ENCODE data around the gene CHID1. TPM values are rescaled to one million over a fixed set of nuclear protein-coding genes. Genes with fewer than 3 reads are reported as not detected.
A peak's percentile ranks its signal among the peaks of the same experiment; 100 is the strongest.

Gene CHID1
- total and polyA plus RNA-seq, 2 of the 8 experiments (the other 6 are each of a cell fraction or from before 2014, with no cell fraction given), result 81.2 to 88.5 TPM

DNA sequence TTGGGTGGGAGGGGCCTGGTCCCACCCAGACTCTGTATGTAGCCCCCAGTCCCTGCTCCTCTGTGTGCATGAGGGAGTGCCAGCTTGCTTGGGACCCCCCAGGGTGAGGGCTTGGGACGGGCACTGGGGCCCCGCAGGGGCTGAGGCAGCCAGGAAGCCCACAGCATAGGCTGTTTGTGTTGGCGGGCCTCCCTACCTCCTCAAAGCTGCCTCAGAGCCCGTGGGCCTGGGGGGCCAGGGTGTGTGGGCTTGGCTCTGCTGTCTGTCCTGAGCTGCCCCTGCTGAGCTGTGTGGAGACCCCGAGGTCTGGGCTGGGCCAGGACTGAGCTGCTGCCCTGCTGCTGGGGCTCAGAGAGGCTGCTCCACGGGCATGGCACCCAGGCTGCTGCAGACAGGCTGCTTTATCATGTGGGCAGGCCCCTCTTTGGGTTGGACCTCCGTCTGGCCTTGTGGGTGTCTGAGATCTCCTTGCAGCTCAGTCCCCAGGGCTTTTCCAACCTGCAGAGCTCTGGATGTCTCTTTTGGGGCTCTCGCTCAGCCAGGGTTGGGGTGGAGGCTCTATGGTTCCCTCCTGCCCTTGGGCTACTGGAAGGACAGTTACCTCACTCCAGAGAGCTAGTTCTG is 64.6 kb downstream of the CHID1 start:
- H3K4me3 ChIP-seq (ENCODE audit: extremely low read depth in 1 of 4, insufficient read depth in 2 of 4, low read depth in 3 of 4, low read length in 4 of 4), result no peak overlapping the region; a peak in 1 of 8 replicates
- H3K23ac ChIP-seq (ENCODE audit: insufficient read length), result no peak overlapping the region
- no peak for TF ChIP-seq CREB1 (IDR thresholded peaks at IDR 0.05)
- TF ChIP-seq SUZ12 (IDR thresholded peaks at IDR 0.05; ENCODE audit: low read length), result no peak
- TF ChIP-seq, protein P1, sequence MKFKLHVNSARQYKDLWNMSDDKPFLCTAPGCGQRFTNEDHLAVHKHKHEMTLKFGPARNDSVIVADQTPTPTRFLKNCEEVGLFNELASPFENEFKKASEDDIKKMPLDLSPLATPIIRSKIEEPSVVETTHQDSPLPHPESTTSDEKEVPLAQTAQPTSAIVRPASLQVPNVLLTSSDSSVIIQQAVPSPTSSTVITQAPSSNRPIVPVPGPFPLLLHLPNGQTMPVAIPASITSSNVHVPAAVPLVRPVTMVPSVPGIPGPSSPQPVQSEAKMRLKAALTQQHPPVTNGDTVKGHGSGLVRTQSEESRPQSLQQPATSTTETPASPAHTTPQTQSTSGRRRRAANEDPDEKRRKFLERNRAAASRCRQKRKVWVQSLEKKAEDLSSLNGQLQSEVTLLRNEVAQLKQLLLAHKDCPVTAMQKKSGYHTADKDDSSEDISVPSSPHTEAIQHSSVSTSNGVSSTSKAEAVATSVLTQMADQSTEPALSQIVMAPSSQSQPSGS (IDR thresholded peaks at IDR 0.05; ENCODE audit: low read length), result no peak
- no peak for TF ChIP-seq NRF1 (IDR thresholded peaks at IDR 0.05; ENCODE audit: low read depth, low read length)
- TF ChIP-seq, protein P2, sequence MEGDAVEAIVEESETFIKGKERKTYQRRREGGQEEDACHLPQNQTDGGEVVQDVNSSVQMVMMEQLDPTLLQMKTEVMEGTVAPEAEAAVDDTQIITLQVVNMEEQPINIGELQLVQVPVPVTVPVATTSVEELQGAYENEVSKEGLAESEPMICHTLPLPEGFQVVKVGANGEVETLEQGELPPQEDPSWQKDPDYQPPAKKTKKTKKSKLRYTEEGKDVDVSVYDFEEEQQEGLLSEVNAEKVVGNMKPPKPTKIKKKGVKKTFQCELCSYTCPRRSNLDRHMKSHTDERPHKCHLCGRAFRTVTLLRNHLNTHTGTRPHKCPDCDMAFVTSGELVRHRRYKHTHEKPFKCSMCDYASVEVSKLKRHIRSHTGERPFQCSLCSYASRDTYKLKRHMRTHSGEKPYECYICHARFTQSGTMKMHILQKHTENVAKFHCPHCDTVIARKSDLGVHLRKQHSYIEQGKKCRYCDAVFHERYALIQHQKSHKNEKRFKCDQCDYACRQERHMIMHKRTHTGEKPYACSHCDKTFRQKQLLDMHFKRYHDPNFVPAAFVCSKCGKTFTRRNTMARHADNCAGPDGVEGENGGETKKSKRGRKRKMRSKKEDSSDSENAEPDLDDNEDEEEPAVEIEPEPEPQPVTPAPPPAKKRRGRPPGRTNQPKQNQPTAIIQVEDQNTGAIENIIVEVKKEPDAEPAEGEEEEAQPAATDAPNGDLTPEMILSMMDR (IDR thresholded peaks at IDR 0.05; ENCODE audit: control extremely low read depth in 1 of 3, insufficient read depth in 1 of 3, low read depth in 1 of 3, low read length in 3 of 3), result no peak
- TF ChIP-seq SAP30 (IDR thresholded peaks at IDR 0.05; ENCODE audit: insufficient read depth, insufficient replicate concordance, low read length), result no peak
- no peak overlapping the region for H2BK12ac ChIP-seq (ENCODE audit: low read depth, low read length)
- H2AFZ ChIP-seq (ENCODE audit: low read length), result no peak overlapping the region
- no peak overlapping the region for H2BK20ac ChIP-seq (ENCODE audit: low read length)
- ChIA-PET CTCF (ENCODE audit: partially characterized antibody) (interaction anchor here (0.7 to 6.7 kb wide), 12 partner anchors 8 to 205 kb away, joined by 3 to 74 read pairs (median 4); no protein-coding TSS in a partner anchor), POLR2A (ENCODE audit: partially characterized antibody) (interaction anchor here (0.6 to 40.4 kb wide), 7 partner anchors 11 to 174 kb away, joined by 3 to 1917 read pairs (median 3); partner anchors contain the start of genes CD151, CEND1, CHID1 and CRACR2B)
- no peak overlapping the region; the same call in 1 of the 2 replicates for H3K18ac ChIP-seq (ENCODE audit: extremely low read depth, low read length)
- H3K56ac ChIP-seq (replicated peaks; ENCODE audit: insufficient read length, low read depth, low read length), result no peak overlapping the region
- no peak for FAIRE-seq
- no peaks in the 10 kb centered on the region for H3K9me3 ChIP-seq (ENCODE audit: insufficient read depth in 2 of 2, low read depth in 1 of 2, low read length in 1 of 2)
- 91% methylated on average over 6 of the region's 8 CpGs; no CpG with 5 or more reads in 1 of the 2 experiments for WGBS, 2 experiments (ENCODE audit: extremely low coverage in 1 of 2, insufficient coverage in 1 of 2, insufficient read length in 1 of 2, insufficient replicate concordance in 2 of 2, low coverage in 1 of 2, low lambda C conversion rate in 2 of 2, missing lambda C conversion rate in 1 of 2)
- peaks cover 0 to 23% of the 10 kb centered on the region in 2 experiments; a peak in 2 of 4 replicates for H3K79me2 ChIP-seq (ENCODE audit: control insufficient read depth in 1 of 2, insufficient read depth in 2 of 2, low read length in 2 of 2)
- peaks cover 4 to 20% of the 10 kb centered on the region in 2 experiments for H4K20me1 ChIP-seq (replicated peaks in 1 of 2; ENCODE audit: control insufficient read depth in 1 of 2, insufficient read depth in 2 of 2, low read length in 2 of 2)
- H2BK120ac ChIP-seq (replicated peaks; ENCODE audit: low read depth, low read length), result no peak overlapping the region
- H3K14ac ChIP-seq (ENCODE audit: insufficient read length), result no peak overlapping the region
- H2AK5ac ChIP-seq (ENCODE audit: low read depth, low read length), result no peak overlapping the region
- H3K23me2 ChIP-seq (ENCODE audit: low read depth, low read length), result peaks cover 32% of the 10 kb centered on the region; the same call in 1 of the 2 replicates
- H3K9ac ChIP-seq (replicated peaks in 1 of 4; ENCODE audit: extremely low read depth in 1 of 4, low read depth in 3 of 4, low read length in 3 of 4), result no peak overlapping the region
- H3K36me3 ChIP-seq (ENCODE audit: control insufficient read depth in 2 of 4, insufficient read depth in 4 of 4, low read length in 3 of 4), result no peaks in the 10 kb centered on the region
- peaks cover 0 to 2% (median 0%) of the 10 kb centered on the region in 4 experiments; a peak in 4 of 7 replicates for H3K27me3 ChIP-seq (replicated peaks in 1 of 4; ENCODE audit: control insufficient read depth in 3 of 4, extremely low read depth in 1 of 4, insufficient read depth in 3 of 4, low read length in 3 of 4)
- H2BK5ac ChIP-seq (ENCODE audit: low read depth, low read length), result peak overlapping the region; percentile 44; the same call in 1 of the 2 replicates
- peaks cover 2% of the 10 kb centered on the region; the same call in 1 of the 2 replicates for H3K79me1 ChIP-seq (ENCODE audit: low read depth, low read length)
- H3K4me1 ChIP-seq (replicated peaks in 1 of 4; ENCODE audit: control insufficient read depth in 3 of 4, insufficient read depth in 4 of 4, low read length in 3 of 4), result peaks cover 0 to 43% (median 29%) of the 10 kb centered on the region in 4 experiments; a peak in 6 of 7 replicates
- H3K4me2 ChIP-seq (ENCODE audit: insufficient read depth in 1 of 2, low read depth in 2 of 2, low read length in 2 of 2), result peak overlapping the region in 1 of 2 experiments; percentile 87; a peak in 1 of 4 replicates
- peak overlapping the region; percentile 83 for H4K91ac ChIP-seq (replicated peaks; ENCODE audit: insufficient read length, low read length)
- H4K8ac ChIP-seq (ENCODE audit: extremely low read depth, insufficient read depth, low read length), result peak overlapping the region; percentile 28; the same call in 1 of the 2 replicates
- peak overlapping the region; percentile 18; the same call in 1 of the 2 replicates for H2BK15ac ChIP-seq (ENCODE audit: low read length)
- no peak for DNase-seq (ENCODE audit: low read depth in 1 of 2, low spot score in 2 of 2)
- H3K27ac ChIP-seq (ENCODE audit: low read depth, low read length), result no peak overlapping the region
- no peak overlapping the region for H3K4ac ChIP-seq (replicated peaks; ENCODE audit: insufficient read length, low read depth, low read length)
- no peak overlapping the region for H4K5ac ChIP-seq (ENCODE audit: insufficient read length, low read depth, low read length)
